Transverse colon (tissue), 4 donors: ENCODE data around the gene SYTL4. TPM values are rescaled to one million over a fixed set of nuclear protein-coding genes. Genes with fewer than 3 reads are reported as not detected.

ENCODE experiments used
- DNase-seq: peaks from one replicate; pipeline ENCODE4 v3.0.0-alpha.2; 2019
- H3K27ac ChIP-seq, 4 donors: fragments of 200-600 bp; sonication (generic); 2 replicates each; pipeline ENCODE4 v1.5.1; 2016 to 2018; ENCODE audit warnings: inconsistent platforms in 4 of 4
- H3K27me3 ChIP-seq: fragments of 200-600 bp; sonication (generic); 2 replicates; pipeline ENCODE4 v1.5.1; 2017; ENCODE audit warnings: inconsistent platforms
- H3K36me3 ChIP-seq, 4 donors: fragments of 200-600 bp; sonication (generic); 2 replicates each; pipeline ENCODE4 v1.5.1; 2017 to 2019; ENCODE audit warnings: inconsistent platforms in 4 of 4
- H3K4me1 ChIP-seq, 4 donors: fragments of 200-600 bp; sonication (generic); 2 replicates each; pipeline ENCODE4 v1.5.1; 2017 to 2020; ENCODE audit warnings: inconsistent platforms in 4 of 4
- H3K4me3 ChIP-seq, 4 donors: fragments of 200-600 bp; sonication (generic); 1 replicate in 1 of 4; 2 replicates in 3 of 4; pipeline versions ENCODE4 v1.5.1 to v1.6.1; 2017 to 2019; ENCODE audit warnings: inconsistent platforms in 4 of 4
- H3K9me3 ChIP-seq, 2 donors: fragments of 200-600 bp; sonication (generic); 2 replicates each; pipeline ENCODE4 v1.5.1; 2017 to 2019; ENCODE audit warnings: inconsistent platforms in 2 of 2
- EP300 ChIP-seq: sonication (generic); formaldehyde crosslinking; IDR thresholded peaks from one replicate; pipeline ENCODE4 v1.6.1; 2017; ENCODE audit warnings: antibody characterized with exemption, low read depth
- POLR2A ChIP-seq: fragments of 450-650 bp; IDR thresholded peaks from one replicate; pipeline ENCODE4 v1.6.1; 2016; ENCODE audit warnings: antibody characterized with exemption, mild to moderate bottlenecking, moderate library complexity
- POLR2AphosphoS5 ChIP-seq, 3 donors: sonication (generic); formaldehyde crosslinking; IDR thresholded peaks; one replicate each; pipeline ENCODE4 v1.6.1; 2016; ENCODE audit warnings: antibody characterized with exemption in 3 of 3
- WGBS, 2 donors: methylation state at CpG; one replicate each; pipeline ENCODE4 v1.1.5; 2018; ENCODE audit warnings: low coverage in 1 of 2; 5-methylcytosine and 5-hydroxymethylcytosine counted together
- in situ Hi-C, 4 donors: fragments of 200-750 bp; cut with MboI; loops; one replicate each; pipeline versions ENCODE4 v1.15.0 to v1.15.1; 2017; ENCODE audit warnings: low sequenced_read_pairs in 3 of 4, low pct_ligation_motif_present in 1 of 4, low pct_unique_long_range_greater_than_20kb in 1 of 4
- intact Hi-C: fragments of 100-400 bp; cut with DNase I; formaldehyde crosslinking; loops from one replicate; pipeline ENCODE4 v1.15.1; 2023; ENCODE audit warnings: low total_unique reads
- total RNA-seq, 4 donors: library from RNA; depleted of rRNA; stranded (reverse); fragments of >200 nt; gene quantifications; one replicate each; pipeline ENCODE4 v1.1.0, GENCODE V29; 2016
- TF ChIP-seq, protein P1 (sequence below), 5 experiments: fragments of 200-600 bp in 3 of 5; fragments of 450-650 bp in 2 of 5; sonication (generic) in 3 of 5; IDR thresholded peaks; 1 replicate in 2 of 5; 2 replicates in 3 of 5; pipeline ENCODE4 v1.5.1; 2016 to 2017; ENCODE audit warnings: antibody characterized with exemption in 5 of 5, inconsistent platforms in 3 of 5, mild to moderate bottlenecking in 2 of 5, moderate library complexity in 1 of 5

SYTL4 gene
- total RNA-seq, 4 donors from 2014 or later, result 39.0 to 49.7 (median 43.1) TPM

GRCh38 chrX:100663642-100664041, 68.3 kb downstream of the SYTL4 start:
- intact Hi-C loops (no loop called here), in situ Hi-C loops (no loop called here)
- DNase-seq, result no peak
- TF ChIP-seq, protein P1, sequence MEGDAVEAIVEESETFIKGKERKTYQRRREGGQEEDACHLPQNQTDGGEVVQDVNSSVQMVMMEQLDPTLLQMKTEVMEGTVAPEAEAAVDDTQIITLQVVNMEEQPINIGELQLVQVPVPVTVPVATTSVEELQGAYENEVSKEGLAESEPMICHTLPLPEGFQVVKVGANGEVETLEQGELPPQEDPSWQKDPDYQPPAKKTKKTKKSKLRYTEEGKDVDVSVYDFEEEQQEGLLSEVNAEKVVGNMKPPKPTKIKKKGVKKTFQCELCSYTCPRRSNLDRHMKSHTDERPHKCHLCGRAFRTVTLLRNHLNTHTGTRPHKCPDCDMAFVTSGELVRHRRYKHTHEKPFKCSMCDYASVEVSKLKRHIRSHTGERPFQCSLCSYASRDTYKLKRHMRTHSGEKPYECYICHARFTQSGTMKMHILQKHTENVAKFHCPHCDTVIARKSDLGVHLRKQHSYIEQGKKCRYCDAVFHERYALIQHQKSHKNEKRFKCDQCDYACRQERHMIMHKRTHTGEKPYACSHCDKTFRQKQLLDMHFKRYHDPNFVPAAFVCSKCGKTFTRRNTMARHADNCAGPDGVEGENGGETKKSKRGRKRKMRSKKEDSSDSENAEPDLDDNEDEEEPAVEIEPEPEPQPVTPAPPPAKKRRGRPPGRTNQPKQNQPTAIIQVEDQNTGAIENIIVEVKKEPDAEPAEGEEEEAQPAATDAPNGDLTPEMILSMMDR (IDR thresholded peaks at IDR 0.05), result no peak
- TF ChIP-seq POLR2AphosphoS5 (IDR thresholded peaks at IDR 0.05) (no peak), EP300 (no peak), POLR2A (no peak)
- Histone ChIP-seq H3K36me3 (no peaks in the 10 kb centered on the region), H3K9me3 (no peaks in the 10 kb centered on the region), H3K27me3 (no peaks in the 10 kb centered on the region), H3K4me1 (peaks cover 0 to 12% (median 4%) of the 10 kb centered on the region in 4 donors), H3K4me3 (no peak overlapping the region), H3K27ac (no peak overlapping the region)
- 49% methylated on average over 2 of the region's 2 CpGs; no CpG with 5 or more reads in 1 of the 2 donors for WGBS, 2 donors

- intact Hi-C loops, result no loop called here
- Histone ChIP-seq H3K36me3 (no peaks in the 10 kb centered on the region), H3K27ac (no peak overlapping the region), H3K9me3 (no peaks in the 10 kb centered on the region), H3K4me3 (no peak overlapping the region), H3K27me3 (no peaks in the 10 kb centered on the region), H3K4me1 (peaks cover 0 to 15% (median 4%) of the 10 kb centered on the region in 4 donors)
- TF ChIP-seq, protein P1 (IDR thresholded peaks at IDR 0.05), result no peak
- TF ChIP-seq EP300 (no peak), POLR2A (no peak), POLR2AphosphoS5 (IDR thresholded peaks at IDR 0.05) (no peak)
- in situ Hi-C loops, result no loop called here
- 69 to 79% methylated on average over 2 to 4 of the region's 4 CpGs for WGBS, 2 donors
- no peak for DNase-seq
Observed at GRCh38 chrX:100662796-100663195, 69.1 kb downstream of the SYTL4 start.

- intact Hi-C loops, result no loop called here
- Histone ChIP-seq H3K27ac (no peak overlapping the region), H3K4me1 (peaks cover 0 to 15% (median 4%) of the 10 kb centered on the region in 4 donors), H3K36me3 (no peaks in the 10 kb centered on the region), H3K4me3 (no peak overlapping the region), H3K27me3 (no peaks in the 10 kb centered on the region), H3K9me3 (no peaks in the 10 kb centered on the region)
- TF ChIP-seq, protein P1 (IDR thresholded peaks at IDR 0.05), result no peak
- TF ChIP-seq EP300 (no peak), POLR2AphosphoS5 (IDR thresholded peaks at IDR 0.05) (no peak), POLR2A (no peak)
- in situ Hi-C loops, result no loop called here
- 88% methylated on average over 13 of the region's 13 CpGs; no CpG with 5 or more reads in 1 of the 2 donors for WGBS, 2 donors
- no peak for DNase-seq
Observed at GRCh38 chrX:100662170-100662569, 69.8 kb downstream of the SYTL4 start.

GRCh38 chrX:100659431-100660137, 72.3 kb downstream of the SYTL4 start:
- Histone ChIP-seq H3K4me1 (peaks cover 0 to 22% (median 4%) of the 10 kb centered on the region in 4 donors), H3K27me3 (no peaks in the 10 kb centered on the region), H3K4me3 (no peak overlapping the region), H3K9me3 (no peaks in the 10 kb centered on the region), H3K27ac (peak overlapping the region; percentile 67 to 77 (median 75)), H3K36me3 (no peaks in the 10 kb centered on the region)
- WGBS, 2 donors, result 40% methylated on average over 4 of the region's 4 CpGs; no CpG with 5 or more reads in 1 of the 2 donors
- in situ Hi-C loops (no loop called here), intact Hi-C loops (no loop called here)
- no peak for TF ChIP-seq POLR2A
- peak in 1 of 3 donors; percentile 13 for TF ChIP-seq POLR2AphosphoS5 (IDR thresholded peaks at IDR 0.05)
- DNase-seq, result peak; percentile 28
